GM21825 (cell line): ENCODE measurements around the gene GNL2.
A peak's percentile ranks its signal among the peaks of the same experiment; 100 is the strongest.

Experiments used
- ATAC-seq: cut with Tn5 transposase; IDR thresholded peaks from one replicate; pipeline ENCODE4 v1.9.1; 2021; ENCODE audit warnings: mild to moderate bottlenecking, moderate library complexity; ENCODE audit not compliant: unreplicated experiment

The GNL2 gene

DNA sequence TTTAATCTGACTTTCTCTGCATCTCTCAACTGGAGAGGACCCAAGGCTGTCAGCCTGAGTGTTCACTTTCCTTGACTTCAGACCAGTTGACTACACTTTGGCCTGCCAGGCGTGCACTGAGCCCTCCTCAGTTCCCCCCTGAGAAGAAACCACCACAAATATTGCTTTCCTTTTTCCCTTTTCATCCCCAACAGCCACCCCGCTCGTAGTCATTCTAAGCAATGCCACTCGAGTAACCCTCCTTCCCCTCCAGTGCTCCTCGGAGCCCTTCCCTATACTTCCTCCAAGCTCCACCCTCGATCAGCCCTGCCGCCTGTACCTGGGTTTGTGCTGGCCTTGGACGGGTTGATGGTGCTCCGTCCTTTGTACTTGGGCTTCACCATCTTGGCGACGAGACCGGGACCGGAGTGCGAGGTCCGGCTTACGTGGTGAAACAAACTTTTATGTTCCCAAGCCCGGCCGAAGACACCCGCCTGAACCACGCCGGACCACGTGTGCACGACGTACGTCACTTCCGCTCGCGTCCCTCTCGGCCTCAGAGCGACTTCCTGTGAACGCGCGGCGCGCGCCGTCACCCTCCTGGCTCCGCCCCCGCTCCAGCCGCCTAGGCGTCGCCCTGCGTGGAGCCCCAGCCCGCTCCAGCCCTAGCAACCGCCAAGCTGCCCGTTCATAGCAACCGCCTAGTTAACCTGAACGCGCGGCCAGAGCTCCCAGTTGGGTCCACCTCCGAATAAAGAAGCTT is at the start of gene GNL2:
Gene GNL2 (minus strand): TSS at position 498 of the 742 bp plus-strand sequence. CDS start 115 bp downstream, at position 383.
- peak; percentile 96 for ATAC-seq

DNA sequence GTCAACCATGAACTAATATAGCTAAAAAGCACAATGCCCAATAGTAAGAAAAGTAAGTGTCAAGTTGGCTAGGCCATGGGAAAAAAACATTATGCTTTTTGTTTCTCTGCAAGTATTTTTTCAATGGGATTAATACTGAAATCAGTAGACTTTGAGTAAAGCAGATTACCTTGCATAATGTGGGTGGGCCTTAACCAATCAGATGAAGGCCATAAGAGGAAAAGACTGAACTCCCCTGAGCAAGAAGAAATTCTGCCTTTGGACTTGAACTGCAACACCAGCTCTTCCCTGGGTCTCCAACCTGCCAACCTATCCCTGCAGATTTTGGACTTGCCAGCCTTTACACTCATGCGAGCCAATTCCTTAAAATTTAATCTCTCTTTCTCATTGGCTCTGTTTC is 45.3 kb upstream of the GNL2 start:
- ATAC-seq, result no peak

DNA sequence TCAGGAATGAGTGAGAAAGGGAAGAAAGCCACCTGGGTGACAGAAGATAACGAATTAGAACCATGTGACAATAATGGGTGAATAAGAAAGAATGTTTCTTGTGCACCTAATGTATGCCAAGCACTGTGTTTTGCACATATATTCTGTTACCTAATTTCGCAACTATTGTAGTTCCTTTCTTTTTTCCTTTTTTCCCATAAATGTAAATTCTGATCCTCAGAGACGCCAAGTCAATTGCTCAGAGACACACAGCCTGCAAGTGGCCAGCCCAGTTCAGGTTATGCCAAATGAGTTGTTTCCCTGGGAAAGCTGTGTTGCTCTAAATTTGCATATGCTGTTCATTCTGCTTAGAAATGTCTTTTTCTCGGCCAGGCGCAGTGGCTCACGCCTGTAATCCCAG is 40.7 kb upstream of the GNL2 start:
- no peak for ATAC-seq

DNA sequence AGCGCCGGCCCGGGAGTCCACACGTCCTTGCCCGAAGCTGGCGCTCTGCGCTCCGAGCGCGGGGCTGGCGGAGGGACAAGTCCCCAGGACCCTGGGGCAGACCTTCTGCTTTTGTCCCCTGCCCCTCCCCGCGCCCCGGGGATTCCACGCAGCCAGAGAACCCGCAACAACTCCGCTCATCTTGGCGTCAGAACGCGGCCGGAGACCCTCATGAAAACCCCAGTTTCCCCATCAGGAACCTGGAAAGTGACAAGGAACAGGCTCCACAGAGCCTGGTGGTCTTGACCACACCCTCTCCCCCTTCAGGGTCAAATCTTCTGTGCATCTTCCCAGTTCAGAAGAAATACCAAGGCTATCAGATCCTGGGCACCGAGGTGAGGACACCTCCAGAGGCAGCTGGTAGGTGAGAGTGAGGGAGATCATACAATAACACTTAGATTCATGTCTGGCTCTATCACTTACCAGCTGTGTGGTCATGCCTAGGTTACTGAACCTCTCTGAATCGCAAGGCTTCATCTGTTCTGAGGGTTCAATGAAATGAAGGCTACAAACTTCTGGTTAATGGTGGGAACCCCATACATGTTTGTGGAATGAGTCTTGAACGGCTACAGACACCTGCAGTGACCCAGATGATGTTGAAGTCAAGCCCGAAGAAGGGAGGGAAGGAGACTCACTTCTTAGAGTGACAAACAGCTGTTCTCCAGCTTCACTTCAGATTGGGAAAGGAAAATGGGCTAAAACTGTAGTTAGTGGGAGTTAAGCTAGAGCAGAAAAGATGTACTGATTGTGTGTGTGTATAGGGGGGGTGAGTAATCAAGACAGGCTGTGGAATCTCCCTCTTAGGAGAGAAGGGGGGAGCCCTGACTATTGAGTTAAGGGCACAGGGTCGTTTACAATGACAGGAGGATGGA is 39.5 kb upstream of the GNL2 start:
- ATAC-seq, result no peak

DNA sequence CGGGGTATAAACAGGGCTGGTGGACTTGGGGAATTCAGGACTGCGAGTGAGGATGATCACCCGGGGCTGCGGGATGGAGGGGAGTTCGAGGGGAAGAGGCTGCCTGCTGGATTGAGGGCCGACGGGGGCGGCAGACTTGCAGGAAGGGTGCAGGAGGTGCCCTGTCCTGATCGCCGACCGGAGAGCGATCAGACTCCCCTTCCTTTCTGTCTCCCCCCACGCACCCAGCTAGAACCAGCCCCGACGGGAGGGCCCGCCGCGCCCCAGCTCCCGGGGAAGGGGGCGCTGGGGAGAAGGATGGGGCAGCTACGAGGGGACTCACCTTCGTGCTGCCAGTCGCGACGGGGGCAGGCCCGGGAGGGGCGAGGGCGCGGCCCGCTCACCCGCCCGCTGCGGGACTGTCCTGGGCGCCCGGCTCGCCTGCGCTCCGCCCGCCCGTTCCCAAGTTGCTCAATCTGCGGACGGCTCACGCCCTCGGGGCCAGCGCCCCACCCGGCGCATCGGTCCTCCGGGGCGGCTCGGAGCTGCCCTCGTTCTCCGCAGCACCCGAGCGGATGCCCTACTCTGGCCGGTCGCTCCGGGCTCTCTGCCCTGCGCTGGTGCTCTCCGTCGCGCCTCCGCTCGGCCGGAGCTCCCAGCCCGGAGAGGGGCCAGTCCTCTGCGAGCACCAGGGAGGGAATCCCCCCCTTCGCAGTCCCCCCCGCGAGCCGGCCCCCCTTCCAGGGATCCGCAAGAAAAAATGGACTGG is 38.7 kb upstream of the GNL2 start, which contains the start of gene RSPO1:
Gene RSPO1 (minus strand): TSS at position 649 of the 748 bp plus-strand sequence. CDS start 5,231 bp downstream, outside the sequence.
- no peak for ATAC-seq

DNA sequence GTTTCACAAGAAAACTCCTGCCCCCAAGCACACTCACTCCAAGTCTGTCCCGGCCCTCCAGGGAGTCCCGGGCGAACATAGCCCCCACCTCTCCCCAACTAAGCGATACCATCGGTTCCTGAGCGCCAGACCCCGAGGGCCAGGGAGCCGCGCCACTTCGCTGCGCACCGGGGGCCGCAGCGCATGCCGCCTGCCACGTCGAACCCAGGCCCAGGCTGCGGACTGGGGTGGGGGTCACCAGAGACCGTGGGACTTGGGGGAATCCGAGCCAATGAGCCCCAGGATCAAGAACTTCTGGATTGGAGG is 38.2 kb upstream of the GNL2 start:
- no peak for ATAC-seq

DNA sequence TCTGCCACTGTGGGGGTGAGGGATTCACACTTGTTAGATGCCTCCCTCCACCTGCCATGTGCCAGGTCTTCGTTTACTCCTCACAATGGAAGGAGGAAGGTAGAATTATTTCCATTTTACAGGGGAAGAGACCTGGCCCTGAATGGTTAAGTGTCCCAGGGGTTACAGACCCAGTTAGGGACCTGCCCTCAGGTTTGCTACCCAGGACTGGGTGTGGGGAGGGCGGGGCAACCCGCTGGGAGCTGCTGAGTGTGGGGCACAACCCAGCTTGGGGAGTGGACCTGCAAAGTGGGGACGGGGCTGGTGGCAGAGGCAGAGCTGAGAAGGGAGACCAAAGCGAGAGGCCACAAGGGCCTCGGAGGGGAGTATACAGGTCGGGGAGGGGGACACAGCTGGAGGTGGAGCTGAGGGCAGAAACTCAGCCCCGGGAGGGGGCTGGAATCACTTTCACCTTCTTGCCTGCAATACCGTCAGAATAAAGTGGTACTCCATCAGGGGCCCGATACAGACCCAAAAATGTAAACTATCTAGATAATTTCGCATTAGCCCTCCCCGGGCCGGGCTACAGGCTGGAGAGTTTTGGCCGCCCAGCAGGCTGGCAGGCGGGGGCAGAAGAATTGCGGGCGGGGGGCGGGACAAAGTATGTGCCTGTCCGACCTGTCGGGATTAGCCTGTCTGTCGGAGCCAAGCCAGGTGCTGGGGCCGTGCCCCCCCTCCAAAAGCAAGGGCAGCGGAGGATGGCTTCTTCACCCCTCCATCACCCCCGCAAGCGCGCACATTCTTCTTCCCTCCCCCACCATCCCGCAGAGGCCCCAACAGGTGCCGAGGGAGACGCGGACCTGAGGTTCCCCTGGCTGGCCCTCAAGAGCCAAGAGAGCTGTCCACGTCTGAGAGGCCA is 37.6 kb upstream of the GNL2 start:
- ATAC-seq, result no peak

DNA sequence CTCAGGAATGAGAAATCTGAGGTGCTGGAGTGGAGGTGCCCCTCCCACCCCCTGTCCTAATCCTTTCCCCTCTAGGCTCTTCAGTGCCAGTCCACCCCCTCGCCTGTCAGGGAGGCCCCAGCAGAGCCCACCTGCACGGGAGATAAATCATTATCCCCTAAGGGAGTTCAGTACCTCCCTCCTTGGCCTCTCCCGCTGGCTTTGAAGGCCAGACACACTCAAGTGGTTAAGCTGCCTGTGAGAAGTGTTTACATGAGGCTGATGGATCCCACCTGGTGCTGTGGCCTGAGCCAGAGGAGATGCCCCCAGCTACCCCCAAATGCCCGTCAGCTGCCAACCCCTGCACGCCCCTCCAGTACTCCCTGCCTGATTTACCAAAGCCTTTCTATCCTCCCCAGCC is 35.3 kb upstream of the GNL2 start:
- no peak for ATAC-seq

DNA sequence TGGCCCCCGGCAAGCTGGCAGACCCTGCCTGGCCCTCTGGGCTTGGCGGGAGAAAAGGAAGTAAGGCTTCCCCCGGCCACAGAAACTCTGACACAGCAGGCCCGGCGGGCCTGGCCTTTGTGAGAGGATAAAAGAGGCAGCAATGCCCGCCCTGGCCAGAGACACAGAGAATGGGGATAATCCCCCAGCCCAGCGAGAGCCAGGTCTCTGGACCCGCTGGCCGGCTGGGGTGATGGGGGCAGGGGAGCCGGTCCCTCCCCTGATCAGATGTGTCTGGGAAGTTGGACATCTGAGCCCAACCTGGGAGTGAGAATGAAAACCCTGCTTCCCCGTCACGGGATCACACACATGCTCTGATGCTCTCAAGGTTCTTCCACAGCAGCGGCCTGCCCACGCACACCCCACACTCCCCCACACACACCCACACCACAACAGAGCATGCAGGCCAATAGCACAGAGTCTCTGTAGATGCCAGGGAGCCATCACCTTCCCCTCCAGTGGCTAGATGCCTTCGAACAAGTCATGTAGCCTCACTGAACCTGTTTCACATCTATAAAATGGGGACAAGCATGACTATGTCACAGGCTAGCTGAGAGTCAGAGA is 34.8 kb upstream of the GNL2 start:
- no peak for ATAC-seq

DNA sequence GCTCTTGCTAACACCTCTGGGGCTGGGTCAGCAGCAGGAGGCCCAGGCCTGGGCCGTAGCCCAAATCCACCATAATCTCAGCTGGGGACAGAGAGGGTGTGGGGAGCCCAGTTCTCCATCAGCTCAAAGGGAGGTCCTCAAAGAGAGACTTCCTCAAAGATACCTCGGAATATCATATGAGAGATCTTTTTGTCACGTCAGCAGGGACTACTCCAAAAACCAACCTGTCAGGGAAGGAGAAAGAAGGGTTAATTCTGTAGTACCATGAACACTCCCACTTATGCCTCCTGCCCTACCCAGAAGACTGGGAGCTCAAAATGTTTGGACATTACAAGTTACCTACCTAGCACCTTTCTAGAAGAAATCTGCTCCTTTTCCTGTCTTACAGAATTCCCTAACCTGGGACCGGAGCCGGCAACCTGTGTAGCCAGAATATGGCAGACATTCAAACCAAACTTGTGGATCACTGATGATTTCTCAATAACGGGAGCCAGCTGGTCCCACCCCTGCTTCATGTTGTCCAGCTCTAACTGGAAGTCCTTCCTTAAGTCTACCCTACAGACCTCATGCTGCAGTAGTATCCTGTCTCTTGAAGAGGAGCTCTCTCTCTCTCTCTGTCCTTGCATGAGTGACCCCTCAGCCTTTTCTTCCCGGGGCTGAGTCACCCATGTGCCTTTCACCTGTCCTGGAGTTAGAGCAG is 34.1 kb upstream of the GNL2 start:
- ATAC-seq, result no peak

DNA sequence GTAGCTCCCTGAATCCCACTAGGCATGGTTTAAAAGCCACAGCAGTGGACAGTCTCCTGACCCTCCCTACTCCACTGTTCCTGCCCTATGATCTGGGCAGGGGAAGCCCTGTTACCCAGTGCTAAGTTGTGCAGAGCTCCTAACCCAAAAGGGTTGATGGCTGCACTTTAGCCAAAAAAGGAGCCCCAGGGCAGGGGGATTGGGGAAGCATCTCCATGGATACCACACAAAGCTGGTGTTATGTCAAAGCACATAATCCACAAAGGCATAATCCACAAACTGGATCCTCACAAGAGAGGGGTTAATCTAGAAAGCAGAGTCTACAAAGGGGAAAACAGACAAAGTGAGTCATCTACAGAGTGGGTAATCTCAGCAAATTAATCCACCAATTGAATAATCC is 33.3 kb upstream of the GNL2 start:
- ATAC-seq, result no peak

DNA sequence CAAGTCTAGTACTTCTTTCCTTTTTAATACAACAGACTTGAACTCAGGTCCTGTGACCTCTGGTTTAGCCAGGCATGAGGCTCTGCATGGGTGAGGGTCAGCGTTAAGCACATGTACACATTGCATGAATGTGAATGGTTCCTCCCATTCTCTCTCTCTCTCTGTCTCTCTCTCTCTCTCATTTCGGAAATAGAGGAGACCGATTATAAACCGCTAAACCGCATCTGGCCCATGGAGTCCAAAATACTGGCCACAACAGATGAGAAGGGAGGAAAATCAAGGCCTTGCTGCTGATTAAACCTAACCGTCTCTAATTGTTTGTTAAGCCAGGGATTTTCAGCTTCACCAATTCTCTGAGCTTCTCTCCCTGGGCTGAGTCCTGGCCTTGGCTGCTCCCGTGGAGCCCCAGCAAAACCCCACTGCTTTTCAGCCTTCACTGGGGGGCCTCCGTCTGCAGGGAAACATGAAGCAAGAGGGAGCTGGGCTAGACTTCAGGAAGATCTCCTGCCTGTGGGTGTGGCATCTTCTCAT is 32.4 kb upstream of the GNL2 start:
- ATAC-seq, result no peak

DNA sequence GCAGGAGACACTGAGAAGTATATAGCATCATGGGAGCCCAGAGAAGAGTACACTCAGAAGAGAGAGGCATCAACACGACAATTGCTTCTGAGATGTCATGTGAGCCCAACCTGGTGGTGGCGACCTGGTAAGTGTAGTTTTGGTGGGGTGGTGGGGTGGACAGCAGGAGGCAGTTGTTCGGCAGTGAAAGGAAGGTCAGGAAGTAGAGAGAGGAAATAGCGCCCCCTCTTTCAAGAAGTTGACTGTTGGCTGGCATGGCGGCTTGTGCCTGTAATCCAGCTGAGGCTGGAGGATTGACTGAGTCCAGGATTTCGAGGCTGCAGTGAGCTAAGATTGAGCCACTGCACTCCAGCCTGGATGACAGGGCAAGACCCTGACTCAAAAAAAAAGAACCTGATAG is 26.4 kb upstream of the GNL2 start:
- ATAC-seq, result no peak

DNA sequence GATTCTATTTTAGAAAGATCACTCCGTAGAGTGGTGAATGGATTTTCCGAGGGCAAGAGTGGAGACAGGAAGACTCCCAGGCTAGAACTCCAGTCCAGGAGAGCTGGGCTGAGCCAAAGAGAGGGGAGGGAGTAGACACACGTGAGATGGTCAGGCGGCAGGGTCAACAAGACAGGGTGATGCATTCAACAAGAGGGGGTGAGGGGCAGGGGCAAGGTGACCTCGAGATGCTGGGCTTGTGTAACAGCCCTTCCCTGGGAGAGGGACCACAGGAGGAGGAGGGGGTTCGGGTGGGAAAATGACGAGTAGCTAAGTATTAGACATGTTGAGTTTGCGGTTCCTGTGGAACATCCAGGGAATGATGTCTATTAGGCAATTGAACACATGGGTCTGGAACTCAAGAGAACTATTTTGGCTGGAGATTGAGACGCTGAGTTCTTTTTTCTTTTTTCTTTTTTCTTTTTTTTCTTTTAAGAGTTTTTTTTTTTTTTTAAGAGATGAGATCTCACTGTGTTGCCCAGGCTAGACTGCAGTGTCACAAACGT is 25.7 kb upstream of the GNL2 start:
- ATAC-seq, result no peak

DNA sequence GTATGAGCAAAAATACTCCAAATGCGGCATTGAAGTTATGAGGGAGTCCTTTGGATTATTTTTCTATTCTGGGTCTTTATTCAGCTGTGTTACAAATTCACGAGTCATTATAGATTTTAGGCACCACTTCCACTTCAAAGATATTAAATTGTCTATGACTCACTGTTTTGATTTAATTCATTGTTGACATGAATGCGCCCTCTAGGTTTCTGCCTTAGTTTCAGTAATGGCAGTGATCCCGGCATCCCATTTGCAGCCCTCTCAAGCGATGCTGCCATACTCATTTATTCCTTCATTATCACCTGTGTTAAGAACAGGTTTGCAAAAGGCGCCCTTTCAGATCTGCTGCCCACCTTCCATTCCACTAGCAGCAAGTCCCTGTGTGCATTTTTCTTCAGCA is 25.0 kb upstream of the GNL2 start:
- ATAC-seq, result no peak

DNA sequence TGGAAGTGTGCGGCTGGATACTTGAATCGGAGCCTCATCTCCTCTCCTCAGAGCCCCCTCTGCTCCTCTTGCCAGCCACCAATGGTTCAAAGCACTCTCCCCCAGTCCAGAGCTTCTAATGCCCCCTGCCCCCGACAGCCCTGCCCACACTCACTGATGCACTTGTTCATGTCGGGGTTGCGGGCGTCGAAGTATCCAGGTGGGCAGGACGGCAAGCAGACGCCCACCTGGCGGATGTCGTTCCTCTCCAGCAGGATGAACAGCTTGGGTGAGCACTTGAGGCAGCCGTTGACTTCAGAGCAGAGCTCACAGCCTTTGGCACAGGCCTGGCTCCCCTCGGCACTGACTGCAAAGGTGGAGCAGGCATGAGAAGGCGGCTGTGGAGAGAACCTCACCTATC is 20.6 kb upstream of the GNL2 start:
- no peak for ATAC-seq

DNA sequence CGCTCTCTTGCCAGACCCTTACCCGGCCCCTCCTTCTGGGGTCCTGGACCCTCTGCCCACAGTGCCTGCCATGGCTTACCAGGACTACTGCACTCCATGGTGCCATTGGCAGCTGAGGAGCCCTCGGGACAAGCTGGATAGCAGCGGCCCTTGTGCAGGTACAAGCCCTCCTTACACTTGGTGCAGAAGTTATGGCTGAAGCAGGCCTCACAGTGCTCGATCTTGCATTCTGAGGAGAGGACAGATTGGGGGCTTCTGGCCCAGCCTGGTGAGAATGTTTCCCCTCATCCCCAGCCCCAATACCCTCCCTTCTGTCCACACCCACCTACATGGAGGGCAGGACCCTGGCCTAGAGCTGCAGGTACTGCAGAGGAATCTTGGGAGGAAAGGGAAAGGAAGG is 18.4 kb upstream of the GNL2 start:
- ATAC-seq, result no peak

DNA sequence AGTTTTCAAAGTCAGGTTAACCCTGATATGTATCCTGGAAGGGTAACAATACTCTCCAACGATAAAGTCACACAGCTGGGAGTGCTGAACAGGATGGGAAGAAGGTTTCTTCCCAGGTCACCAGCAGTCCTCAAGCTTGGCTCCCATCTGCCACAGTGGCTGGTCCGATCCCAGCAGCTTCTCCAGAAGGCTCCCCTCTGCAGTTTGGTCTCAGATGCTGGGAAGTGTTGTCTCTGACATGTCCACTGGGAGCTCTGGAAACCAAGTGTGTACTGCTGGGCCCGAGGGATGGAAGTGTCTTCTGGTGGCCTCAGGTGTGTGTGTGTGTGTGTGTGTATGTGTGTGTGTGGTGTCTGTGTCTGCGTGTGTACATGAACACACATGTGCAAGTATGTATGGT is 16.4 kb upstream of the GNL2 start:
- no peak for ATAC-seq

DNA sequence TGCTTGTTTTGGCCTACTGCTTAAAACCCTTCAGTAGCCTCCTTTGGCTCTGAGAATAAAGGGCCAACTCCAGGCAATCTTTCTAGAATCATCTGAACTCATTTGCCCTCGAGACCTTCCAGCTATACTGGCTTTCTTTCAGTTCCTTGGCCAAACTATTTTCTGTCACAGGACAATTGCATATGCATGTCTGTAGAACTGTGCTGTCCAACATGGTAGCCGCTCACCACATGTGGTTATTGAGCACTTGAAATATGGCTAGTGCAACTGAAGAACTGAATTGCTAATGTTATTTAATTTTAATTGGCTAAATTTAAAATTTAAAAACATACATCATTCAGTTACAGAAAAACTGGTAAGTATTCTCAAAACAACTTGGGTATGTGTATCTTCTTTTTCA is 14.3 kb upstream of the GNL2 start:
- ATAC-seq, result no peak
